DLD1 (cell line): ENCODE measurements around the gene LTBP2.
"Not testable (repeated sequence)": the region's sequence is repeated elsewhere in the genome, so short reads cannot be mapped to it uniquely, and the experiment has no call there.

Experiments
- in situ Hi-C: cut with HindIII; loops from 2 replicates; pipeline ENCODE4 v1.10.0; 2017; ENCODE audit warnings: low sequenced_read_pairs

Gene LTBP2

GRCh38 chr14:74557691-74558090 lies 54.3 kb downstream of the LTBP2 start:
- in situ Hi-C loops, result no loop called here

- in situ Hi-C loops, result no loop called here
Observed at GRCh38 chr14:74555476-74556050, 56.5 kb downstream of the LTBP2 start.

- in situ Hi-C loops, result no loop called here
Observed at GRCh38 chr14:74554742-74555362, 57.2 kb downstream of the LTBP2 start.

GRCh38 chr14:74552623-74553022 lies 59.4 kb downstream of the LTBP2 start:
- in situ Hi-C loops, result no loop called here

GRCh38 chr14:74551431-74552371 lies 60.3 kb downstream of the LTBP2 start:
- in situ Hi-C loops, result no loop called here

- in situ Hi-C loops, result no loop called here
Observed at GRCh38 chr14:74551001-74551400, 61.0 kb downstream of the LTBP2 start.

GRCh38 chr14:74550071-74550470 lies 62.0 kb downstream of the LTBP2 start:
- in situ Hi-C loops, result no loop called here

GRCh38 chr14:74549588-74549987 lies 62.4 kb downstream of the LTBP2 start:
- in situ Hi-C loops, result no loop called here

- in situ Hi-C loops, result no loop called here
Observed at GRCh38 chr14:74548881-74549280, 63.2 kb downstream of the LTBP2 start.

- in situ Hi-C loops, result no loop called here
Observed at GRCh38 chr14:74547331-74547927, 64.6 kb downstream of the LTBP2 start.

- in situ Hi-C loops, result no loop called here
Observed at GRCh38 chr14:74546416-74546815, 65.6 kb downstream of the LTBP2 start.

- in situ Hi-C loops, result no loop called here
Observed at GRCh38 chr14:74545386-74545785, 66.7 kb downstream of the LTBP2 start.

GRCh38 chr14:74543771-74544438 lies 68.1 kb downstream of the LTBP2 start:
- in situ Hi-C loops, result no loop called here

- in situ Hi-C loops, result no loop called here
Observed at GRCh38 chr14:74542056-74542685, 69.9 kb downstream of the LTBP2 start.

GRCh38 chr14:74541225-74541624 lies 70.8 kb downstream of the LTBP2 start:
- in situ Hi-C loops, result no loop called here

- in situ Hi-C loops, result no loop called here
Observed at GRCh38 chr14:74539503-74539902, 72.5 kb downstream of the LTBP2 start.

GRCh38 chr14:74538411-74539391 lies 73.3 kb downstream of the LTBP2 start:
- in situ Hi-C loops, result no loop called here

GRCh38 chr14:74536336-74536735 lies 75.7 kb downstream of the LTBP2 start:
- in situ Hi-C loops, result not testable (repeated sequence)

GRCh38 chr14:74535756-74536325 lies 76.2 kb downstream of the LTBP2 start:
- in situ Hi-C loops, result no loop called here
